Tibial nerve (tissue), 4 donors: Measurements from ENCODE around the gene NEDD4. TPM values are rescaled to one million over a fixed set of nuclear protein-coding genes. Genes with fewer than 3 reads are reported as not detected.

Experiments
- DNase-seq, 2 donors: peaks; one replicate each; pipeline ENCODE4 v3.0.0-alpha.2; 2019; ENCODE audit warnings: low spot score in 2 of 2
- H3K27ac ChIP-seq, 4 donors: fragments of 200-600 bp; sonication (generic) in 3 of 4; one replicate each; pipeline ENCODE4 v1.5.1; 2017 to 2019; ENCODE audit warnings: mild to moderate bottlenecking in 1 of 4
- H3K27me3 ChIP-seq, 2 donors: fragments of 200-600 bp; sonication (generic) in 1 of 2; one replicate each; pipeline versions ENCODE4 v1.5.1 to v1.6.0; 2017 to 2019
- H3K36me3 ChIP-seq, 3 donors: fragments of 200-600 bp; sonication (generic); one replicate each; pipeline ENCODE4 v1.5.1; 2018 to 2019
- H3K4me1 ChIP-seq, 4 donors: fragments of 200-600 bp; sonication (generic) in 3 of 4; one replicate each; pipeline ENCODE4 v1.5.1; 2017 to 2019
- H3K4me3 ChIP-seq, 4 donors: fragments of 200-600 bp; sonication (generic) in 3 of 4; one replicate each; pipeline ENCODE4 v1.5.1; 2017 to 2019; ENCODE audit warnings: mild to moderate bottlenecking in 1 of 4, moderate library complexity in 1 of 4
- H3K9me3 ChIP-seq, 4 donors: fragments of 200-600 bp; sonication (generic) in 3 of 4; one replicate each; pipeline ENCODE4 v1.5.1; 2017 to 2019
- EP300 ChIP-seq, 2 donors: sonication (generic); formaldehyde crosslinking; IDR thresholded peaks; one replicate each; pipeline ENCODE4 v1.6.1; 2017; ENCODE audit warnings: antibody characterized with exemption in 2 of 2, mild to moderate bottlenecking in 1 of 2
- POLR2A ChIP-seq, 2 donors: fragments of 450-650 bp; IDR thresholded peaks; one replicate each; pipeline ENCODE4 v1.6.1; 2017; ENCODE audit warnings: antibody characterized with exemption in 2 of 2, mild to moderate bottlenecking in 2 of 2, moderate library complexity in 2 of 2
- WGBS, 2 donors: methylation state at CpG; one replicate each; pipeline ENCODE4 v1.1.5; 2018; 5-methylcytosine and 5-hydroxymethylcytosine counted together
- total RNA-seq, 4 donors: library from RNA; depleted of rRNA; stranded (reverse); fragments of >200 nt; gene quantifications; one replicate each; pipeline ENCODE4 v1.1.0, GENCODE V29; 2016
- TF ChIP-seq, protein P1 (sequence below), 5 experiments: fragments of 200-600 bp in 3 of 5; fragments of 450-650 bp in 2 of 5; sonication (generic) in 3 of 5; IDR thresholded peaks; one replicate each; pipeline ENCODE4 v1.5.1; 2016 to 2019; ENCODE audit warnings: antibody characterized with exemption in 5 of 5, mild to moderate bottlenecking in 3 of 5, moderate library complexity in 2 of 5

Gene NEDD4
- total RNA-seq, 4 donors from 2014 or later, result 8.4 to 12.9 (median 12.2) TPM

DNA sequence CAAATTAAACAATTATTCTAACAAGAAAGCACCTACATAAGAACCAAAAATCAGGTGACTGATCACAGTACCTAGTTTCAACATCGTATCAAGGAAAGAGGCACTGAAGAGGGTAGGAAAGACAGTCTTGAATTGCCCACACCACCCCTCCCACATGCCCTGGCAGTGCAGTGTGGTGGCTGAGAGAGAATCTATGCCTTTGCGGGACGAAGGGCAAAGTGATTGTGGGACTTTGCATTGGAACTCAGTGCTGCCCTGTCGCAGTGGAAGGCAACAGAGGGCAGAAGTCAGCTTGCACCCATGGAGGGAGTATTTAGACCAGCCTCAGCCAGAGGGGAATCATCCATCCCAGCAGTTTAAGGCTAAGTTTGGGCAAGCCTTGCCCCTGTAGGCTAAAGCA, 24.5 kb downstream of the NEDD4 start:
- DNase-seq, result no peak
- WGBS, 2 donors, result 93 to 98% methylated on average over 4 of the region's 4 CpGs
- H3K9me3 ChIP-seq, result no peaks in the 10 kb centered on the region
- no peak overlapping the region for H3K27ac ChIP-seq
- peaks cover 0 to 13% (median 0%) of the 10 kb centered on the region in 3 donors for H3K36me3 ChIP-seq
- H3K4me3 ChIP-seq, result no peak overlapping the region
- H3K27me3 ChIP-seq, result no peaks in the 10 kb centered on the region
- TF ChIP-seq POLR2A (IDR thresholded peaks at IDR 0.05), result no peak
- no peak for TF ChIP-seq EP300 (IDR thresholded peaks at IDR 0.05)
- TF ChIP-seq, protein P1, sequence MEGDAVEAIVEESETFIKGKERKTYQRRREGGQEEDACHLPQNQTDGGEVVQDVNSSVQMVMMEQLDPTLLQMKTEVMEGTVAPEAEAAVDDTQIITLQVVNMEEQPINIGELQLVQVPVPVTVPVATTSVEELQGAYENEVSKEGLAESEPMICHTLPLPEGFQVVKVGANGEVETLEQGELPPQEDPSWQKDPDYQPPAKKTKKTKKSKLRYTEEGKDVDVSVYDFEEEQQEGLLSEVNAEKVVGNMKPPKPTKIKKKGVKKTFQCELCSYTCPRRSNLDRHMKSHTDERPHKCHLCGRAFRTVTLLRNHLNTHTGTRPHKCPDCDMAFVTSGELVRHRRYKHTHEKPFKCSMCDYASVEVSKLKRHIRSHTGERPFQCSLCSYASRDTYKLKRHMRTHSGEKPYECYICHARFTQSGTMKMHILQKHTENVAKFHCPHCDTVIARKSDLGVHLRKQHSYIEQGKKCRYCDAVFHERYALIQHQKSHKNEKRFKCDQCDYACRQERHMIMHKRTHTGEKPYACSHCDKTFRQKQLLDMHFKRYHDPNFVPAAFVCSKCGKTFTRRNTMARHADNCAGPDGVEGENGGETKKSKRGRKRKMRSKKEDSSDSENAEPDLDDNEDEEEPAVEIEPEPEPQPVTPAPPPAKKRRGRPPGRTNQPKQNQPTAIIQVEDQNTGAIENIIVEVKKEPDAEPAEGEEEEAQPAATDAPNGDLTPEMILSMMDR (IDR thresholded peaks at IDR 0.05), result no peak
- no peaks in the 10 kb centered on the region for H3K4me1 ChIP-seq

DNA sequence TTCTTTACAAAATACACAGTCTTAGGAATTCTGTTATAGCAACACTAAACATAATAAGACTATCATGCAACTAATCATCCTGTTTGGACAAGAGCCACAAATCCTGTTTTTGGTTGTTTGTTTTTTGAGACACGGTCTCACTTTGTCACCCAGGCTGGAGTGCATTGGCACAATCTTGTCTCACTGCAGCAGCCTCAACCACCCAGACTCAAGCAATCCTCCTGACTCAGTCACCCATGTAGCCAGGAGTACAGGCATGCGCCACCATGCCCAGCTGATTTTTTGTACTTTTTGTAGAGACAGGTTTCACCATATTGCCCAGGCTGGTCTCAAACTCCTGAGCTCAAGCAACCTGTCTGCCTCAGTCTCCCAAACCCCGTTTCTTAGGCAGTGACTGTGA, 28.3 kb downstream of the NEDD4 start:
- Histone ChIP-seq H3K9me3 (no peaks in the 10 kb centered on the region), H3K4me1 (no peaks in the 10 kb centered on the region), H3K4me3 (no peak overlapping the region), H3K27ac (no peak overlapping the region), H3K36me3 (peaks cover 0 to 13% (median 0%) of the 10 kb centered on the region in 3 donors), H3K27me3 (no peaks in the 10 kb centered on the region)
- TF ChIP-seq EP300 (IDR thresholded peaks at IDR 0.05), result no peak
- TF ChIP-seq, protein P1 (IDR thresholded peaks at IDR 0.05), result no peak
- no peak for TF ChIP-seq POLR2A (IDR thresholded peaks at IDR 0.05)
- WGBS, 2 donors, result 91 to 92% methylated on average over 3 of the region's 3 CpGs
- no peak for DNase-seq

DNA sequence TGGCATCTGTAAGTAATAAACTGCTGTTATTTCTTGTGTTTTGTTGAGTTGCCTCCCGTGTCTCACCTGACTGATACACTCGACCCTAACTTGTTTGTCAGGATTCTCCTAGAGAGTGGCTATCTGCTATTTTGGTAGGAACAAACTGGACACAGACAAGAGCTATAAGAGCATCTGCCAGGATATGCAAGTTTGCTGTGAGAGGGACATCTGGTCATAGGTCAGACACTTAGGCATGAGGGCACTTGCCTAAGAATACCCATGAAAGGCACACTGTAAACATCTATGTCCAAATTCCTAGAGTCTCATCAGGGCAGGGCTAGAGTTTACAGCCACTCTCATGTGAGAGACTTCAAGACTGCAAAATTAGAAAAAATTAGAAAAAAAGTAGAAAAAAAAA, 32.5 kb downstream of the NEDD4 start:
- DNase-seq, result no peak
- Histone ChIP-seq H3K27ac (no peak overlapping the region), H3K27me3 (no peaks in the 10 kb centered on the region), H3K4me1 (no peaks in the 10 kb centered on the region), H3K4me3 (no peak overlapping the region), H3K9me3 (no peaks in the 10 kb centered on the region), H3K36me3 (peaks cover 0 to 13% (median 0%) of the 10 kb centered on the region in 3 donors)
- TF ChIP-seq EP300 (IDR thresholded peaks at IDR 0.05) (no peak), POLR2A (IDR thresholded peaks at IDR 0.05) (no peak)
- TF ChIP-seq, protein P1 (IDR thresholded peaks at IDR 0.05), result no peak
- 72 to 86% methylated on average over 2 of the region's 2 CpGs for WGBS, 2 donors

DNA sequence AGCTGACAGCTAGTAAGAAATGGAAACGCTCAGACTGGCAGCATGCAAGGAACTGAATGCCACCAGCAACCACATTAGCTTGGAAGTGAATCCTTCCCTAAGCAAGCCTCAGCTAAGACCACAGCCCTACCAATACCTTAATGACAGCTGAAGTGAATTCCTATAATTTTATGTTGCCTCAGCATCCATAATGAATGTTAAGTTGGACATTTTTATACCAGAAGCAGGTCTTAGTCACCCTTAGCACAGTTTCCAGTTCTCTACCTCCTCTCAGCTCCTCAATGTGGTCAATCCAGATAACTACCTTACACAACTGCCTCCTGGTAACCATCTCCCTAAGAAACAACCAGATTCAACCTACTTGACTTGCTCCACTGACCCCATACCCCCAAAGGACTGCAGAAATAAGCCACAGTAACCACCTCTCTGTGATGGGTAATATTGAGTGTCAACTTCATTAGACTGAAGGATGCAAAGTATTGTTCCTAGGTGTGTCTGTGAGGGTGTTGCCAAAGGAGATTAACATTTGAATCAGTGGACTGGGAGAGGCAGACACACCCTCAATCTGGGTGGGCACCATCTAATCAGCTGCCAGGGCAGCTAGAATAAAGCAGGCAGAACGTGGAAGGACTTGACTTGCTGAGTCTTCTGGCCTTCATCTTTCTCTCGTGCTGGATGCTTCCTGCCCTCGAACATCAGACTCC, 33.5 kb downstream of the NEDD4 start:
- H3K9me3 ChIP-seq, result no peaks in the 10 kb centered on the region
- peaks cover 0 to 3% (median 0%) of the 10 kb centered on the region in 3 donors for H3K36me3 ChIP-seq
- no peaks in the 10 kb centered on the region for H3K27me3 ChIP-seq
- no peaks in the 10 kb centered on the region for H3K4me1 ChIP-seq
- H3K27ac ChIP-seq, result no peak overlapping the region
- TF ChIP-seq EP300 (IDR thresholded peaks at IDR 0.05), result no peak
- TF ChIP-seq POLR2A (IDR thresholded peaks at IDR 0.05), result no peak
- TF ChIP-seq, protein P1 (IDR thresholded peaks at IDR 0.05), result no peak
- no peak overlapping the region for H3K4me3 ChIP-seq
- WGBS, 2 donors, result 70 to 81% methylated on average over 4 of the region's 4 CpGs
- no peak for DNase-seq

DNA sequence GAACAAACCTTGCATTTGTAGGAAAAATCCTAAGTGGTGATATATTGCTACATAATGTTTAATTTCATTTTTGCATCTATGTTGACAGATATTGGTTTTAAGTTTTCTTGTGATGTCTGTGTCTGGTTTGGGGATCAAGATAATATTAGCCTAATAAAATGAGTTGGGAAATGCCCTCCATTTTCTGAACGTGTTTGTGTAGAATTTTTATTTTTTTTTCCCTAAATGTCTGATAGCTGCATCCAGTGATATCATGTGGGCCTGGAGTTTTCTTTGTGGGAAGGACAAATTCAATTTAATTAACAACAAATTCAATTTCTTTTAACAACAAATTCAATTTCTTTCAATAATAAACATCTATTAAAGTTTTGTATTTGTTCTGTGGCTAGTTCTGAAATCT, 35.1 kb downstream of the NEDD4 start:
- no peaks in the 10 kb centered on the region for H3K36me3 ChIP-seq
- H3K27me3 ChIP-seq, result no peaks in the 10 kb centered on the region
- no peak overlapping the region for H3K27ac ChIP-seq
- WGBS, 2 donors, result 59 to 65% methylated on average over 1 of the region's 1 CpG
- H3K4me3 ChIP-seq, result no peak overlapping the region
- no peaks in the 10 kb centered on the region for H3K4me1 ChIP-seq
- TF ChIP-seq, protein P1 (IDR thresholded peaks at IDR 0.05), result no peak
- TF ChIP-seq EP300 (IDR thresholded peaks at IDR 0.05) (no peak), POLR2A (IDR thresholded peaks at IDR 0.05) (no peak)
- no peaks in the 10 kb centered on the region for H3K9me3 ChIP-seq
- DNase-seq, result no peak
